Eye (tissue), 1 donor: ENCODE measurements around the gene KIF26A.

Experiments used
- DNase-seq: peaks from one replicate; pipeline ENCODE4 v3.0.0-alpha.2; 2015

Gene KIF26A

GRCh38 chr14:104133496-104133895 is 4.9 kb upstream of the KIF26A start:
- DNase-seq, result no peak

GRCh38 chr14:104134061-104134965 is 4.1 kb upstream of the KIF26A start:
- DNase-seq, result peak; percentile 60

DNA sequence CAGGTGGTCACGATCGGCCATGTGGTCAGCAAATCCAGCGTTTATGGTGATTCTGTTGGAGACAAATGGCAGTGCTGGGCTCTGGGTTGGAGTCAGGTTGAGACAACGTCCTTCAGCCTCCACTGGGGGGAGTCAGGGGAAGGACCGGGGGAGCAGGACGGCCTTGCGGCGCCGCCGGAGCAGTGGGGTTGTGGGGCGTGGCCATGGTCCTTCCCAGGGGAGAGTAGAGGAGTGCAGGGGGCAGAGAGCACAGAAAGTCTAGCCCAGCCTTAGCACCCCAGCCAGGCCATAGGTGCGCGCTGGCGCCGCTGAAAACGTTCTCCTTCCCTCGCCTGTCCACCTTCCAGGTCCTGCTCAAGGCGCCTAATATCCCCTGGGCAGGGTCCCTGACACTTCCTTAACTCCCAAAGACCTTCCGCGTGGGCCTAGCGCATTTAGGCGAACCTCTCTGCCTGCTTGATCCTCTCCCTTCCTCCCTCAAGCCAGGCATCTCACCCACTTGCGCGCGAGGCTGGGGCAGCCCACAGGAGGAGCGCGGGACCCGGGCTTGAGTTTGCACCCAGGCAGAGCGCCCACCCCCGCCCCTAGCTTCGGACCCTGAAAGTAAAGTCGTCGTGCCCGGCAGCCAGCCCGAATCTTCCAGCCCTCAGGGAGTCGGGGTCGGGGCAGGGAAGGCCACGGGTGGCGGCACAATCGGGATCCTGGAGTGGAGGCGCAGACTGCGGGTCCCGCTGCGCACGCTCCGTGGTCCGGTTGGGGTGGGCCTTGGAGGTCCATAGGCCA is 3.1 kb upstream of the KIF26A start:
- peak; percentile 86 for DNase-seq

DNA sequence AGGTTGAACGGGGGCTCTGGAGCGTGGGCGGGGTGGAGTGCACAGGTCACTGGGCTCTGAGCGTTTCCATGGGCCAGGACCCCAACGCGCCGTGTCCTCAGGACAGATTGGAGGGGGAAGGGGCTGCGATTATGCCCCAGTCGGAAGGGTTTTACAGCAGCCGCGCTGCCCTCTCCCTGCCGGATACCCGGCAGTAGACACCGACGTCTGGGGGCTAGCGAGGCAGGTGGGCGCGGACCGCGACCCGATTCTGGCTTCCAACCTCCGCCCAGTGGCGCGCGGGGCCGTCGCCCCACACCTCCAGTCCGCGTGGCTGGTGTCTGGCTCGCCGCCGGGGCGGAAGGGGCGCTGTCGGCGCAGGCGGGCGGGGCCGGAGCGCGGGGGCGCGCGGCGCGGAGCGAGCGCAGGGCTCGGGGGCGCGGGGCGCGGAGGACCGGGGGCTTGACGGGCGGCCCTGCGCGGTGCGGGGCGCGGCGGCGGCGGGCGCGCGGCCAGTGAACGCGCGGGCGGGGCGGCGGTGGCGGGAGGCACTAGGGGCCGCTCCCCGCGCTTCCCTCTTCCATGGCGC is 2.4 kb upstream of the KIF26A start:
- DNase-seq, result peak; percentile 72

- peak; percentile 61 for DNase-seq
These were observed 1.7 kb upstream of the KIF26A start for GRCh38 chr14:104136472-104137296.

GRCh38 chr14:104137297-104138097 is 890 bp upstream of the KIF26A start:
- peak; percentile 89 for DNase-seq

GRCh38 chr14:104138718-104139459 is 502 bp downstream of the KIF26A start:
- DNase-seq, result no peak

DNA sequence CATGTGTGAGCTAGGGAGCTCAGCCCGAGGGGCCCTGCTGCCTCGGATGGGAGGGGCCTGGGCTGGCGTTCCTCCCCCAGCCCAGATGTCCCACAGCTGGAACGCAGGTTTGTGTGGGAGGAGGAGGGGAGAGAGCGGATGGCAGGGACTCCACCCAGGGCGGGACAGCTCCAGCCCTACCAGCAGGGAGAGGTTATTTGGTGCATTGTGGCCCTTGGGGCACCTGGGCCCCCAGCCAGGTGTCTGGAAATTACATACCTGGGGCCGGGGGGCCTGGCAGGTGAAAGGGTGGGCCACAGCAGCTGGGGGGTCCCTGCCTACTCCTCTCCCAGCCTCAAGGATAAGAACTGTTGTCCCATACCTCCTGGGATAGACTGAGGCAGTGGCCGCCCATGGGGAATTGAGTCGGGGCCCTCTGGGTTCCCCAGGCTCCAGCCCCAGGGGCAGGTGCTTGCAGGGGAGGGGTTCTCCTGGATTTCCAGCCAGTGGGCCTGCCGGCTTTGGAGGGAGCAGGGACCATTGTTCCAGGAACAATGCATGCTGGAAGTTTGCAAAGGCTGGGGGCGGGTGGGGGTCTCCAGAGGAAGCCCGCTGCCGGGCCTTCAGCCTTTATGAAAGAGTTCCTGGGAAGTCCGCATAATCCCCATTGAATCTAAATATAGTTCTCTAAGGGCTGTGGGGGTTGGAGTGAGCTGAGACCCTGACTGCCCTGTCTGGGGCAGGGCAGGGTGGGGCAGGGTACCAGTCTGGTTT is 1.2 kb downstream of the KIF26A start:
- DNase-seq, result no peak

- no peak for DNase-seq
These were observed 1.8 kb downstream of the KIF26A start for GRCh38 chr14:104140213-104140462.

DNA sequence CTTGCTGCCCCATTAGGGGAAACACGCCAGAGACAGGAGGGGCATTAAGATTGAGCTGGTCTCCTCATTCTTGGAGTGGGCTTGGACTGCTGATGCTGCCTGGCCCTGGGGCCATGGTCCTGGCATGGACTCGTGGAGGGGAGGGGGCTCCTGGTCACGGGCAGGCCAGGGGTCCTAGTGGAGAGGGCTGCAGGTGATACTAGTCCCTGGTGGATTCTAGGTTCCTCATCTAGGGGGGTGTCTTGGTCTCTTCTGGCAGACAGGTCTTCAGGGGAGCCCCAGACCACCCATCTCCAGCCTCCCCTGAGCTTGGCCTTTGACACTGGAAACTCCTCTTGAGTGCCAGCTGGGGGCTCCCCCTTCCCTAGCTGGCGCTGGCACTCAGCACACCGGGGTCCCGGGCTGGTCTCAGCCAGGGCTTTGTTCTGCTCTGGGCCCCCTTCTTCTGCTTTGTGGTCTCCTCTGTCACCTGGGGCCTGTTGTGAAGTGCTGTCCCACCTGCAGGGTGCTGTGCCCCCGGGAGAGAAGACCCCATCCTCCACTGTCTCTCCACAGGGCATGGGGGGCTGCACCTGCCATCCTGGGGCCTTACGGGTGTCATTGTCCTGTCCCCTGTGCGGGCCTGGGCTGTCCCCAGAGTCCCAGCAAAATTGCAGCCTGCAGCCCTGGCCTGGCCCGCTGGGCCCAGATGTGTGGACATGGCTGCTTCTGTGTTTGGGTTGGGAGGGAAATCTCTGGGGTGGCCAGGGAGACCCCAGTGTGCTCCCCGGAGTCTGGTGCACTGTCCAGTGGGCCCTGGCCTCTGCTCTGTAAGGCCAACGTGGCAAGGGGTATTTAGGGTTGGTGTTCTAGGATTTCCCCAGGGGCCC is 2.3 kb downstream of the KIF26A start:
- DNase-seq, result no peak

DNA sequence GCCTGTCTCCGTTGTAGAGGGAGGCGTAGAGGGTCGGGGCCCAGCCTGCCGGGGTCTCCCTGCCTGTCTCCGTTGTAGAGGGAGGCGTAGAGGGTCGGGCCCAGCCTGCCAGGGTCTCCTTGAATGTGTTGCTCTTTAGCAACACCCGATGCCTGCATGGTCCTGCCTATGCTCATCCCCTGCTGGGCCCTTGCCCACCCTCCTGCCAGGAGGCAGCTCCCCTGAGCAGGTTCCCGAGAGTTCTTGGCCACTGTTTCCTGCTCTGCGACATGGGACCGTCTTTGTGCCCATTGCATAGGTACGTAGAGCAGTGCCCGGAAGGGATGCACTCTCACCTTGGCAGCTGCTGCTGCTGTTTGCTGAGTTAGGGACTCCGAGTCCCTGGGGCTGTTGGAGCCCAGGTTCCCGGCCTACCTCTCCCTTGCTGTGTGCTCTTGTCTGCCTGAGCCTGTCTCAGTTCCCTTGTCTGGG is 3.3 kb downstream of the KIF26A start:
- DNase-seq, result no peak

GRCh38 chr14:104142136-104142945 is 4.0 kb downstream of the KIF26A start:
- no peak for DNase-seq

- no peak for DNase-seq
These were observed 4.6 kb downstream of the KIF26A start for GRCh38 chr14:104142946-104143470.

- DNase-seq, result no peak
These were observed 5.4 kb downstream of the KIF26A start for GRCh38 chr14:104143521-104144452.

- DNase-seq, result no peak
These were observed 6.0 kb downstream of the KIF26A start for GRCh38 chr14:104144453-104144790.

DNA sequence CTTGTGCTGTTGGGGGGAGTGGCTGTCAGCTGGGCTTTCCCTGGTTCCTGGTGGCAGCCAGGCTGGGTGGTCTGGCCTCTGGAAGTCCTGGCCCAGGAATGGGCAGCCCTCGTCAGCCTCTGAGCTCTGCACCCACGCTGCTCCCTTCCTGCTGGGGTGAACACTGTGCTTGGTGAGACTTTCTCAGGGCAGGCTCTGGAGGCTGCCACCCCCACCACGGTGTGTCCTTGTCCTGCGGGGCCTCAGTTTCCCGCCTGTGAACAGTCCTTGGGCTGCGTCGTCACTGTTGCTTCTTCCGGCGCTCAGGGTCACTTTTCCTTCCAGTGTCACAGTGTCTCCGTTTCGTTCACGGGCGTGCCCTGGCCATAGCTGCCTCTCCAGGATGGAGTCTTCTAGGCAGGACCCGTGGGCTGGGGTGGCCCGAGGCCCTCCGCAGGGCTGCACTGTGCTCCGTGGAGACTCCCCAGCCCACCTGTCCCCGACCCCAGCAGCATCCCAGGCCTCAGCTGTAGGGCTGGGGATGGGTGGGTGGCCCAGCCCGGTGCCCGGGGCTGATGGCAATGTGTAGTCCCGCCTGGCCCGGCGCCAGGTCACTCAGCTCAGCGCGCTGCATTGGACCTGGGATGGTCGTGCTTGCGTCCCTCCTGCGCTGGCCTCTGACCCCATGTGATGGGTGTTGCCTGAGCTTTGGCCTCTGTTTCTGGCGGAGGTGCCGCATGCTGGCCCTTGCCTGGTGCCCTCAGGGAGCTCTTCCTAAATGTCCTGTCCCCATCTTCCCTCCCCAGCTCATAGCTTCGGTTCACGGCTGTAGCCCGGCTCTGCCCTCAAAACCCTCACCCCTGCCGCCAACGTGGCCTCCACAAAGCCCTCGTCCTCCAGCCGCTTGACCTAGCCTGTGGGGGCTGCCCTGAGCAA is 6.8 kb downstream of the KIF26A start:
- no peak for DNase-seq
